Measurements from ENCODE around the gene GATC. TPM values are rescaled to one million over a fixed set of nuclear protein-coding genes. Genes with fewer than 3 reads are reported as not detected.
"Not testable (repeated sequence)": the region's sequence is repeated elsewhere in the genome, so short reads cannot be mapped to it uniquely, and the experiment has no call there.

Gene GATC
- total and polyA plus RNA-seq, 7 donors, result 8.4 to 20.0 (median 17.4) TPM

GRCh38 chr12:120444676-120445075 is 1.6 kb upstream of the GATC start:
- no peak overlapping the region for H3K4me3 ChIP-seq
- peak overlapping the region in 2 of 4 donors; percentile 2 to 95 for H3K27ac ChIP-seq
- H3K4me1 ChIP-seq, result peaks cover 0 to 39% (median 29%) of the 10 kb centered on the region in 4 donors
- H3K27me3 ChIP-seq, result no peaks in the 10 kb centered on the region
- intact Hi-C loops (cut with DNase I), result no loop called here
- 67 to 87% methylated on average over 2 of the region's 2 CpGs for WGBS, 2 donors
- TF ChIP-seq POLR2A (IDR thresholded peaks at IDR 0.05) (no peak), POLR2AphosphoS5 (IDR thresholded peaks at IDR 0.05) (no peak), CTCF (IDR thresholded peaks at IDR 0.05) (no peak), EP300 (IDR thresholded peaks at IDR 0.05) (no peak)
- DNase-seq, result no peak
- no peaks in the 10 kb centered on the region for H3K9me3 ChIP-seq
- H3K36me3 ChIP-seq, result peaks cover 0 to 57% (median 24%) of the 10 kb centered on the region in 4 donors

- Histone ChIP-seq H3K36me3 (peaks cover 0 to 51% (median 16%) of the 10 kb centered on the region in 4 donors), H3K4me1 (peaks cover 0 to 31% (median 25%) of the 10 kb centered on the region in 4 donors), H3K27ac (peak overlapping the region; percentile 84 to 95 (median 86)), H3K4me3 (peak overlapping the region; percentile 69 to 97 (median 79))
- WGBS, 2 donors, result 1 to 4% methylated on average over 17 of the region's 17 CpGs
- DNase-seq; H3K27me3 ChIP-seq; H3K9me3 ChIP-seq; intact Hi-C loops (cut with DNase I): not testable (repeated sequence)
These were observed 567 bp downstream of the GATC start for GRCh38 chr12:120446844-120447178.

- no peaks in the 10 kb centered on the region for H3K27me3 ChIP-seq
- intact Hi-C loops (cut with DNase I), result no loop called here
- peaks cover 0 to 31% (median 25%) of the 10 kb centered on the region in 4 donors for H3K4me1 ChIP-seq
- WGBS, 2 donors, result 95% methylated on average over 4 of the region's 4 CpGs
- no peaks in the 10 kb centered on the region for H3K9me3 ChIP-seq
- H3K4me3 ChIP-seq, result no peak overlapping the region
- H3K27ac ChIP-seq, result no peak overlapping the region
- TF ChIP-seq EP300 (IDR thresholded peaks at IDR 0.05) (no peak), POLR2AphosphoS5 (IDR thresholded peaks at IDR 0.05) (no peak), POLR2A (IDR thresholded peaks at IDR 0.05) (no peak), CTCF (IDR thresholded peaks at IDR 0.05) (no peak)
- H3K36me3 ChIP-seq, result peaks cover 0 to 52% (median 17%) of the 10 kb centered on the region in 4 donors
- DNase-seq, result peak; percentile 11
These were observed 1.7 kb downstream of the GATC start for GRCh38 chr12:120447992-120448391.

GRCh38 chr12:120452524-120452923 is 6.3 kb downstream of the GATC start:
- H3K4me1 ChIP-seq; H3K9me3 ChIP-seq; H3K27ac ChIP-seq; H3K27me3 ChIP-seq; DNase-seq; H3K4me3 ChIP-seq; intact Hi-C loops (cut with DNase I): not testable (repeated sequence)
- H3K36me3 ChIP-seq, result peaks cover 0 to 70% (median 12%) of the 10 kb centered on the region in 4 donors
- WGBS, 2 donors, result 85 to 94% methylated on average over 5 of the region's 5 CpGs

GRCh38 chr12:120453060-120453750 is 7.0 kb downstream of the GATC start:
- H3K27ac ChIP-seq, result no peak overlapping the region
- H3K36me3 ChIP-seq, result peaks cover 0 to 76% (median 16%) of the 10 kb centered on the region in 4 donors
- no peaks in the 10 kb centered on the region for H3K9me3 ChIP-seq
- H3K4me1 ChIP-seq, result no peaks in the 10 kb centered on the region
- no peak overlapping the region for H3K4me3 ChIP-seq
- H3K27me3 ChIP-seq, result no peaks in the 10 kb centered on the region
- TF ChIP-seq EP300 (IDR thresholded peaks at IDR 0.05) (no peak), CTCF (IDR thresholded peaks at IDR 0.05) (no peak), POLR2AphosphoS5 (IDR thresholded peaks at IDR 0.05) (no peak)
- WGBS, 2 donors, result 89 to 95% methylated on average over 3 of the region's 3 CpGs
- intact Hi-C loops (cut with DNase I), result no loop called here
- DNase-seq, result no peak

- Histone ChIP-seq H3K4me3 (no peak overlapping the region), H3K4me1 (no peaks in the 10 kb centered on the region), H3K27me3 (no peaks in the 10 kb centered on the region), H3K9me3 (no peaks in the 10 kb centered on the region), H3K27ac (no peak overlapping the region), H3K36me3 (peaks cover 0 to 82% (median 24%) of the 10 kb centered on the region in 4 donors)
- intact Hi-C loops (cut with DNase I), result no loop called here
- no peak for DNase-seq
- WGBS, 2 donors, result 56 to 68% methylated on average over 4 of the region's 4 CpGs
- TF ChIP-seq POLR2A (IDR thresholded peaks at IDR 0.05) (no peak), CTCF (IDR thresholded peaks at IDR 0.05) (peak in 3 of 4 experiments; percentile 10 to 38 (median 12))
These were observed 7.7 kb downstream of the GATC start for GRCh38 chr12:120453977-120454376.
